ENCODE results near the gene FOXO1.

The FOXO1 gene

GRCh38 chr13:40670307-40670706 lies 3.9 kb upstream of the FOXO1 start:
- H3K36me3 ChIP-seq (ENCODE audit: control insufficient read depth in 1 of 2, insufficient read depth in 2 of 2, low read depth in 1 of 2, low read length in 2 of 2) = no peaks in the 10 kb centered on the region
- H3K4me3 ChIP-seq (ENCODE audit: insufficient read depth in 1 of 2, low read depth in 1 of 2, low read length in 2 of 2) = no peak overlapping the region
- no peak overlapping the region for H4K91ac ChIP-seq (ENCODE audit: low read length)
- peaks cover 5% of the 10 kb centered on the region for H3K79me1 ChIP-seq (replicated peaks; ENCODE audit: low read length, poor library complexity, severe bottlenecking)
- H4K8ac ChIP-seq (ENCODE audit: low read length) = no peak overlapping the region
- H3K9ac ChIP-seq (ENCODE audit: low read length) = no peak overlapping the region
- H3K4me1 ChIP-seq (ENCODE audit: control insufficient read depth, insufficient read depth, low read depth, low read length) = peaks cover 11% of the 10 kb centered on the region
- H3K27ac ChIP-seq (ENCODE audit: low read length, poor library complexity, severe bottlenecking) = no peak overlapping the region
- H3K9me3 ChIP-seq (ENCODE audit: control insufficient read depth, low read length) = no peaks in the 10 kb centered on the region
- H2BK5ac ChIP-seq (ENCODE audit: low read depth, low read length, poor library complexity, severe bottlenecking) = no peak overlapping the region
- no peak overlapping the region for H3K23ac ChIP-seq (ENCODE audit: low read length in 2 of 2)
- WGBS = 100% methylated on average over 1 of the region's 2 CpGs
- H3K14ac ChIP-seq (ENCODE audit: low read length in 2 of 2) = no peak overlapping the region
- no peak overlapping the region for H2BK15ac ChIP-seq (ENCODE audit: low read depth, poor library complexity, severe bottlenecking)
- no peak overlapping the region for H2BK120ac ChIP-seq (ENCODE audit: low read depth, low read length)
- H3K18ac ChIP-seq (ENCODE audit: low read depth in 1 of 2, low read length in 2 of 2) = no peak overlapping the region
- no peak for DNase-seq
- H3K4me2 ChIP-seq (ENCODE audit: low read length, poor library complexity, severe bottlenecking) = no peak overlapping the region
- no peak overlapping the region for H2BK12ac ChIP-seq (ENCODE audit: low read length in 2 of 2)
- no peaks in the 10 kb centered on the region for H3K27me3 ChIP-seq (ENCODE audit: control insufficient read depth in 1 of 2, insufficient read depth in 1 of 2, low read length in 2 of 2)
- no peak overlapping the region for H2AFZ ChIP-seq (ENCODE audit: low read depth, low read length)
- H3K4ac ChIP-seq (ENCODE audit: low read depth in 1 of 2, low read length in 2 of 2) = no peak overlapping the region
- no peak overlapping the region for H2AK5ac ChIP-seq (ENCODE audit: low read length, severe bottlenecking)

- no peaks in the 10 kb centered on the region for H3K9me3 ChIP-seq (ENCODE audit: control insufficient read depth, low read length)
- H2BK5ac ChIP-seq (ENCODE audit: low read depth, low read length, poor library complexity, severe bottlenecking) = no peak overlapping the region
- H4K8ac ChIP-seq (ENCODE audit: low read length) = no peak overlapping the region
- WGBS = 57% methylated on average over 9 of the region's 11 CpGs
- no peak overlapping the region for H3K4ac ChIP-seq (ENCODE audit: low read depth in 1 of 2, low read length in 2 of 2)
- H4K91ac ChIP-seq (ENCODE audit: low read length) = no peak overlapping the region
- peaks cover 11% of the 10 kb centered on the region for H3K4me1 ChIP-seq (ENCODE audit: control insufficient read depth, insufficient read depth, low read depth, low read length)
- no peak overlapping the region for H2AFZ ChIP-seq (ENCODE audit: low read depth, low read length)
- H3K36me3 ChIP-seq (ENCODE audit: control insufficient read depth in 1 of 2, insufficient read depth in 2 of 2, low read depth in 1 of 2, low read length in 2 of 2) = no peaks in the 10 kb centered on the region
- H2AK5ac ChIP-seq (ENCODE audit: low read length, severe bottlenecking) = no peak overlapping the region
- no peak overlapping the region for H3K18ac ChIP-seq (ENCODE audit: low read depth in 1 of 2, low read length in 2 of 2)
- no peak overlapping the region for H3K23ac ChIP-seq (ENCODE audit: low read length in 2 of 2)
- H3K79me1 ChIP-seq (replicated peaks; ENCODE audit: low read length, poor library complexity, severe bottlenecking) = peaks cover 9% of the 10 kb centered on the region
- H3K4me3 ChIP-seq (ENCODE audit: insufficient read depth in 1 of 2, low read depth in 1 of 2, low read length in 2 of 2) = peak overlapping the region in 1 of 2 experiments; percentile 41
- no peak overlapping the region for H3K14ac ChIP-seq (ENCODE audit: low read length in 2 of 2)
- H3K27ac ChIP-seq (ENCODE audit: low read length, poor library complexity, severe bottlenecking) = no peak overlapping the region
- H2BK120ac ChIP-seq (ENCODE audit: low read depth, low read length) = no peak overlapping the region
- no peak overlapping the region for H2BK12ac ChIP-seq (ENCODE audit: low read length in 2 of 2)
- DNase-seq = peak; percentile 38
- no peak overlapping the region for H3K4me2 ChIP-seq (ENCODE audit: low read length, poor library complexity, severe bottlenecking)
- H3K27me3 ChIP-seq (ENCODE audit: control insufficient read depth in 1 of 2, insufficient read depth in 1 of 2, low read length in 2 of 2) = no peaks in the 10 kb centered on the region
- H2BK15ac ChIP-seq (ENCODE audit: low read depth, poor library complexity, severe bottlenecking) = no peak overlapping the region
- H3K9ac ChIP-seq (ENCODE audit: low read length) = no peak overlapping the region
Measured at GRCh38 chr13:40668335-40668734, 1.9 kb upstream of the FOXO1 start.

- Histone ChIP-seq H2AFZ (ENCODE audit: low read depth, low read length) (no peak overlapping the region), H3K9me3 (ENCODE audit: control insufficient read depth, low read length) (no peaks in the 10 kb centered on the region), H2BK5ac (ENCODE audit: low read depth, low read length, poor library complexity, severe bottlenecking) (no peak overlapping the region), H3K4me2 (ENCODE audit: low read length, poor library complexity, severe bottlenecking) (peak overlapping the region; percentile 93), H3K18ac (ENCODE audit: low read depth in 1 of 2, low read length in 2 of 2) (no peak overlapping the region), H4K91ac (ENCODE audit: low read length) (no peak overlapping the region), H2BK12ac (ENCODE audit: low read length in 2 of 2) (no peak overlapping the region), H3K27me3 (ENCODE audit: control insufficient read depth in 1 of 2, insufficient read depth in 1 of 2, low read length in 2 of 2) (no peaks in the 10 kb centered on the region), H2BK120ac (ENCODE audit: low read depth, low read length) (no peak overlapping the region), H3K4me3 (ENCODE audit: insufficient read depth in 1 of 2, low read depth in 1 of 2, low read length in 2 of 2) (peak overlapping the region in 1 of 2 experiments; percentile 79), H4K8ac (ENCODE audit: low read length) (no peak overlapping the region), H3K79me1 (replicated peaks; ENCODE audit: low read length, poor library complexity, severe bottlenecking) (peaks cover 9% of the 10 kb centered on the region), H2BK15ac (ENCODE audit: low read depth, poor library complexity, severe bottlenecking) (no peak overlapping the region), H3K4ac (ENCODE audit: low read depth in 1 of 2, low read length in 2 of 2) (no peak overlapping the region), H3K4me1 (ENCODE audit: control insufficient read depth, insufficient read depth, low read depth, low read length) (peaks cover 11% of the 10 kb centered on the region), H3K14ac (ENCODE audit: low read length in 2 of 2) (peak overlapping the region in 1 of 2 experiments; percentile 7), H3K23ac (ENCODE audit: low read length in 2 of 2) (no peak overlapping the region), H3K36me3 (ENCODE audit: control insufficient read depth in 1 of 2, insufficient read depth in 2 of 2, low read depth in 1 of 2, low read length in 2 of 2) (no peaks in the 10 kb centered on the region), H3K27ac (ENCODE audit: low read length, poor library complexity, severe bottlenecking) (no peak overlapping the region), H2AK5ac (ENCODE audit: low read length, severe bottlenecking) (no peak overlapping the region), H3K9ac (ENCODE audit: low read length) (peak overlapping the region; percentile 79)
- WGBS = 20% methylated on average over 5 of the region's 5 CpGs
- DNase-seq = no peak
Measured at GRCh38 chr13:40667622-40667978, 1.2 kb upstream of the FOXO1 start.

GRCh38 chr13:40666933-40667621 lies 636 bp upstream of the FOXO1 start:
- Histone ChIP-seq H3K79me1 (replicated peaks; ENCODE audit: low read length, poor library complexity, severe bottlenecking) (peaks cover 9% of the 10 kb centered on the region), H4K91ac (ENCODE audit: low read length) (no peak overlapping the region), H2BK5ac (ENCODE audit: low read depth, low read length, poor library complexity, severe bottlenecking) (no peak overlapping the region), H3K4me1 (ENCODE audit: control insufficient read depth, insufficient read depth, low read depth, low read length) (peaks cover 11% of the 10 kb centered on the region), H3K9me3 (ENCODE audit: control insufficient read depth, low read length) (no peaks in the 10 kb centered on the region), H3K4me2 (ENCODE audit: low read length, poor library complexity, severe bottlenecking) (peak overlapping the region; percentile 93), H3K9ac (ENCODE audit: low read length) (peak overlapping the region; percentile 79), H2BK120ac (ENCODE audit: low read depth, low read length) (no peak overlapping the region), H3K36me3 (ENCODE audit: control insufficient read depth in 1 of 2, insufficient read depth in 2 of 2, low read depth in 1 of 2, low read length in 2 of 2) (no peaks in the 10 kb centered on the region), H3K14ac (ENCODE audit: low read length in 2 of 2) (peak overlapping the region in 1 of 2 experiments; percentile 7), H3K27ac (ENCODE audit: low read length, poor library complexity, severe bottlenecking) (no peak overlapping the region), H2BK12ac (ENCODE audit: low read length in 2 of 2) (no peak overlapping the region), H3K4ac (ENCODE audit: low read depth in 1 of 2, low read length in 2 of 2) (peak overlapping the region in 1 of 2 experiments; percentile 73), H3K4me3 (ENCODE audit: insufficient read depth in 1 of 2, low read depth in 1 of 2, low read length in 2 of 2) (peak overlapping the region; percentile 79 to 93), H2BK15ac (ENCODE audit: low read depth, poor library complexity, severe bottlenecking) (no peak overlapping the region), H2AFZ (ENCODE audit: low read depth, low read length) (peak overlapping the region; percentile 98), H3K18ac (ENCODE audit: low read depth in 1 of 2, low read length in 2 of 2) (peak overlapping the region in 1 of 2 experiments; percentile 70), H2AK5ac (ENCODE audit: low read length, severe bottlenecking) (no peak overlapping the region), H3K23ac (ENCODE audit: low read length in 2 of 2) (peak overlapping the region; percentile 52 to 79), H3K27me3 (ENCODE audit: control insufficient read depth in 1 of 2, insufficient read depth in 1 of 2, low read length in 2 of 2) (no peaks in the 10 kb centered on the region), H4K8ac (ENCODE audit: low read length) (no peak overlapping the region)
- under 1% methylated on average over 52 of the region's 67 CpGs for WGBS
- DNase-seq = peak; percentile 72

All from mesenchymal stem cell (in vitro differentiated cells and primary cell).